PC-3 (cell line): ENCODE measurements around the gene ZNF335.
"Not testable (repeated sequence)": the region's sequence is repeated elsewhere in the genome, so short reads cannot be mapped to it uniquely, and the experiment has no call there.

Experiments
- CTCF ChIP-seq: fragments of 300-600 bp; sonication (generic); conservative IDR thresholded peaks from 2 replicates; pipeline ENCODE4 v1.5.1; 2017; ENCODE audit warnings: antibody characterized with exemption, low read depth, mild to moderate bottlenecking, low read length
- EZH2 ChIP-seq: fragments of 300-600 bp; sonication (generic); IDR thresholded peaks from one replicate; pipeline ENCODE4 v1.6.1; 2017; ENCODE audit warnings: antibody characterized with exemption, mild to moderate bottlenecking, low read length; ENCODE audit not compliant: unreplicated experiment

GRCh38 chr20:45995495-45996097, 23.6 kb upstream of the ZNF335 start:
- not testable (repeated sequence) for TF ChIP-seq CTCF, EZH2
